22Rv1 (cell line): ENCODE data around the gene CRADD.

ENCODE experiments used
- CTCF ChIP-seq: fragments of 450-650 bp; IDR thresholded peaks from 2 replicates; pipeline ENCODE4 v1.5.1; 2017; ENCODE audit warnings: mild to moderate bottlenecking
- ZFX ChIP-seq: fragments of 450-650 bp; IDR thresholded peaks from 2 replicates; pipeline ENCODE4 v1.6.1; 2017; ENCODE audit warnings: antibody characterized with exemption, borderline replicate concordance

- TF ChIP-seq CTCF (no peak), ZFX (no peak)
Measured at GRCh38 chr12:93719710-93720109, 42.5 kb downstream of the CRADD start.
